Stimulated activated CD4-positive, alpha-beta T cell treated with anti-CD3 and anti-CD28 coated beads, Interleukin-1b, Interleukin-23, amount 100 ng/mL, for 4 hours (primary cell): ENCODE data around the gene PLA2R1.
"Not testable (repeated sequence)": the region's sequence is repeated elsewhere in the genome, so short reads cannot be mapped to it uniquely, and the experiment has no call there.

Source experiments
- DNase-seq, 2 donors: peaks; one replicate each; pipeline ENCODE4 v3.0.0-alpha.2; 2020; ENCODE audit warnings: low read depth in 2 of 2

Gene PLA2R1

GRCh38 chr2:159982842-159983785, 79.3 kb downstream of the PLA2R1 start:
- DNase-seq, result no peak

- no peak for DNase-seq
Observed at GRCh38 chr2:159982270-159982669, 80.1 kb downstream of the PLA2R1 start.

- no peak for DNase-seq
Observed at GRCh38 chr2:159976527-159977160, 85.8 kb downstream of the PLA2R1 start.

GRCh38 chr2:159973325-159973724, 89.1 kb downstream of the PLA2R1 start:
- DNase-seq, result no peak

GRCh38 chr2:159971365-159972152, 90.9 kb downstream of the PLA2R1 start:
- DNase-seq, result no peak

- DNase-seq, result not testable (repeated sequence)
Observed at GRCh38 chr2:159970548-159970947, 91.9 kb downstream of the PLA2R1 start.

GRCh38 chr2:159968279-159968900, 94.0 kb downstream of the PLA2R1 start:
- no peak for DNase-seq

- no peak for DNase-seq
Observed at GRCh38 chr2:159963700-159964099, 98.7 kb downstream of the PLA2R1 start.

GRCh38 chr2:159962513-159962912, 99.9 kb downstream of the PLA2R1 start:
- not testable (repeated sequence) for DNase-seq

- DNase-seq, result no peak
Observed at GRCh38 chr2:159961451-159961850, 101.0 kb downstream of the PLA2R1 start.

GRCh38 chr2:159961037-159961436, 101.4 kb downstream of the PLA2R1 start:
- DNase-seq, result no peak

- DNase-seq, result no peak
Observed at GRCh38 chr2:159960414-159960813, 102.0 kb downstream of the PLA2R1 start.

GRCh38 chr2:159959136-159959535, 103.3 kb downstream of the PLA2R1 start:
- DNase-seq, result no peak

GRCh38 chr2:159953136-159953823, 109.1 kb downstream of the PLA2R1 start:
- no peak for DNase-seq

- no peak for DNase-seq
Observed at GRCh38 chr2:159946326-159946999, 116.0 kb downstream of the PLA2R1 start.

GRCh38 chr2:159944874-159945273, 117.5 kb downstream of the PLA2R1 start:
- no peak for DNase-seq

- DNase-seq, result no peak
Observed at GRCh38 chr2:159942146-159942545, 120.3 kb downstream of the PLA2R1 start.

GRCh38 chr2:159941729-159942128, 120.7 kb downstream of the PLA2R1 start:
- no peak for DNase-seq

- no peak for DNase-seq
Observed at GRCh38 chr2:159939946-159940345, 122.5 kb downstream of the PLA2R1 start.

GRCh38 chr2:159938395-159938794, 124.0 kb downstream of the PLA2R1 start:
- no peak for DNase-seq

- DNase-seq, result no peak
Observed at GRCh38 chr2:159936471-159936870, 125.9 kb downstream of the PLA2R1 start.
